ENCODE results near the gene ZFP92.

DNA sequence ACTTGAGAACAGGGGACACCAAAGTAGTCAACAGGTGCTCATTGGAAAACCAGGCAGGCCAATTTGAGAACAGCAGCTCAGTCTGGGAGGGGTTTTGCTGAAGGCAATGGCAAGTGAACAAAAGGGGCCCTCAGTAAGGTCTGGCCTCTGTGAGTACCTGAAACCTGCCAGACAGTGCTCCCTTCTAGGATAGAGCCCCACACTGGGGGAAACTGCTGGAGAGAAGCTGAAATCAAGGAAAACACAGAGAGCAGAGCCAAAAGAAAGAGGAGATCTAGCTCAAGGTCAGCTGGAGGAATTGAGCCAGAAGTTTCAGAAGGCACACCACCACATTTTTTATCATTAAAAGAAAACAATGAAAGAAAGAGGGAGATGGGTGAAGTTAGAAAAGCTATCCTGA, 38.3 kb upstream of the ZFP92 start:
- TF ChIP-seq EZH2phosphoT487 (IDR thresholded peaks at IDR 0.05; ENCODE audit: borderline replicate concordance), result no peak
- TF ChIP-seq, protein P1, sequence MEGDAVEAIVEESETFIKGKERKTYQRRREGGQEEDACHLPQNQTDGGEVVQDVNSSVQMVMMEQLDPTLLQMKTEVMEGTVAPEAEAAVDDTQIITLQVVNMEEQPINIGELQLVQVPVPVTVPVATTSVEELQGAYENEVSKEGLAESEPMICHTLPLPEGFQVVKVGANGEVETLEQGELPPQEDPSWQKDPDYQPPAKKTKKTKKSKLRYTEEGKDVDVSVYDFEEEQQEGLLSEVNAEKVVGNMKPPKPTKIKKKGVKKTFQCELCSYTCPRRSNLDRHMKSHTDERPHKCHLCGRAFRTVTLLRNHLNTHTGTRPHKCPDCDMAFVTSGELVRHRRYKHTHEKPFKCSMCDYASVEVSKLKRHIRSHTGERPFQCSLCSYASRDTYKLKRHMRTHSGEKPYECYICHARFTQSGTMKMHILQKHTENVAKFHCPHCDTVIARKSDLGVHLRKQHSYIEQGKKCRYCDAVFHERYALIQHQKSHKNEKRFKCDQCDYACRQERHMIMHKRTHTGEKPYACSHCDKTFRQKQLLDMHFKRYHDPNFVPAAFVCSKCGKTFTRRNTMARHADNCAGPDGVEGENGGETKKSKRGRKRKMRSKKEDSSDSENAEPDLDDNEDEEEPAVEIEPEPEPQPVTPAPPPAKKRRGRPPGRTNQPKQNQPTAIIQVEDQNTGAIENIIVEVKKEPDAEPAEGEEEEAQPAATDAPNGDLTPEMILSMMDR (conservative IDR thresholded peaks at IDR 0.05; ENCODE audit: low read length), result no peak

All from Loucy (cell line).